Left lobe of liver (tissue), 2 donors: ENCODE results near the gene AFDN. TPM values are rescaled to one million over a fixed set of nuclear protein-coding genes. Genes with fewer than 3 reads are reported as not detected.

ENCODE experiments used
- ATAC-seq: fragments of 200-7000 bp; cut with Tn5 transposase; one replicate; pipeline ENCODE4 v1.9.1; 2020; ENCODE audit warnings: mild to moderate bottlenecking, moderate library complexity
- DNase-seq: peaks from one replicate; pipeline ENCODE4 v3.0.0-alpha.2; 2020; ENCODE audit warnings: low spot score
- total RNA-seq: library from RNA; stranded (reverse); gene quantifications from one replicate; pipeline ENCODE4 v1.2.1, GENCODE V29; 2021
- donor health status: DM: no; HTN: no; CAD: no; lungs with moderate emphysema.
- donor health status: DM: no; HTN: yes; CAD: no.

Gene AFDN
- total RNA-seq, 1 donor from 2014 or later = 92.5 TPM

GRCh38 chr6:167866642-167867041 lies 39.9 kb downstream of the AFDN start:
- DNase-seq = no peak
- ATAC-seq = no peak

- ATAC-seq (no peak), DNase-seq (no peak)
Measured at GRCh38 chr6:167870321-167870720, 43.6 kb downstream of the AFDN start.

- no peak for ATAC-seq
- no peak for DNase-seq
Measured at GRCh38 chr6:167872538-167873210, 46.0 kb downstream of the AFDN start.

- DNase-seq (no peak), ATAC-seq (peak; percentile 58)
Measured at GRCh38 chr6:167877994-167878779, 51.5 kb downstream of the AFDN start.

GRCh38 chr6:167879612-167880011 lies 52.9 kb downstream of the AFDN start:
- no peak for DNase-seq
- peak; percentile 46 for ATAC-seq

GRCh38 chr6:167881327-167881726 lies 54.6 kb downstream of the AFDN start:
- DNase-seq = no peak
- ATAC-seq = no peak

- ATAC-seq = no peak
- no peak for DNase-seq
Measured at GRCh38 chr6:167882244-167882643, 55.5 kb downstream of the AFDN start.

- DNase-seq = no peak
- no peak for ATAC-seq
Measured at GRCh38 chr6:167888098-167888497, 61.4 kb downstream of the AFDN start.

- ATAC-seq = no peak
- DNase-seq = no peak
Measured at GRCh38 chr6:167892835-167893815, 66.4 kb downstream of the AFDN start.

- no peak for DNase-seq
- no peak for ATAC-seq
Measured at GRCh38 chr6:167894965-167895364, 68.3 kb downstream of the AFDN start.

GRCh38 chr6:167896648-167897047 lies 69.9 kb downstream of the AFDN start:
- ATAC-seq (no peak), DNase-seq (no peak)

GRCh38 chr6:167898673-167899311 lies 72.1 kb downstream of the AFDN start:
- peak; percentile 73 for ATAC-seq
- DNase-seq = no peak

- ATAC-seq (no peak), DNase-seq (no peak)
Measured at GRCh38 chr6:167904791-167905190, 78.1 kb downstream of the AFDN start.

GRCh38 chr6:167906899-167907298 lies 80.2 kb downstream of the AFDN start:
- ATAC-seq = peak; percentile 96
- DNase-seq = peak; percentile 83

GRCh38 chr6:167907837-167908681 lies 81.3 kb downstream of the AFDN start:
- DNase-seq (no peak), ATAC-seq (peak; percentile 62)

GRCh38 chr6:167910007-167910406 lies 83.3 kb downstream of the AFDN start:
- DNase-seq (no peak), ATAC-seq (no peak)

GRCh38 chr6:167910652-167911051 lies 83.9 kb downstream of the AFDN start:
- ATAC-seq (no peak), DNase-seq (no peak)

GRCh38 chr6:167912494-167912893 lies 85.8 kb downstream of the AFDN start:
- ATAC-seq (no peak), DNase-seq (no peak)

- ATAC-seq (no peak), DNase-seq (no peak)
Measured at GRCh38 chr6:167913699-167914098, 87.0 kb downstream of the AFDN start.

GRCh38 chr6:167915139-167915538 lies 88.4 kb downstream of the AFDN start:
- DNase-seq (no peak), ATAC-seq (no peak)
